GM21528 (cell line): ENCODE measurements around the gene ISG15.
"Not testable (repeated sequence)": the region's sequence is repeated elsewhere in the genome, so short reads cannot be mapped to it uniquely, and the experiment has no call there.

Experiments used
- ATAC-seq: cut with Tn5 transposase; IDR thresholded peaks from one replicate; pipeline ENCODE4 v1.9.1; 2021; ENCODE audit warnings: mild to moderate bottlenecking, moderate library complexity; ENCODE audit not compliant: unreplicated experiment, low FRiP score

Gene ISG15

DNA sequence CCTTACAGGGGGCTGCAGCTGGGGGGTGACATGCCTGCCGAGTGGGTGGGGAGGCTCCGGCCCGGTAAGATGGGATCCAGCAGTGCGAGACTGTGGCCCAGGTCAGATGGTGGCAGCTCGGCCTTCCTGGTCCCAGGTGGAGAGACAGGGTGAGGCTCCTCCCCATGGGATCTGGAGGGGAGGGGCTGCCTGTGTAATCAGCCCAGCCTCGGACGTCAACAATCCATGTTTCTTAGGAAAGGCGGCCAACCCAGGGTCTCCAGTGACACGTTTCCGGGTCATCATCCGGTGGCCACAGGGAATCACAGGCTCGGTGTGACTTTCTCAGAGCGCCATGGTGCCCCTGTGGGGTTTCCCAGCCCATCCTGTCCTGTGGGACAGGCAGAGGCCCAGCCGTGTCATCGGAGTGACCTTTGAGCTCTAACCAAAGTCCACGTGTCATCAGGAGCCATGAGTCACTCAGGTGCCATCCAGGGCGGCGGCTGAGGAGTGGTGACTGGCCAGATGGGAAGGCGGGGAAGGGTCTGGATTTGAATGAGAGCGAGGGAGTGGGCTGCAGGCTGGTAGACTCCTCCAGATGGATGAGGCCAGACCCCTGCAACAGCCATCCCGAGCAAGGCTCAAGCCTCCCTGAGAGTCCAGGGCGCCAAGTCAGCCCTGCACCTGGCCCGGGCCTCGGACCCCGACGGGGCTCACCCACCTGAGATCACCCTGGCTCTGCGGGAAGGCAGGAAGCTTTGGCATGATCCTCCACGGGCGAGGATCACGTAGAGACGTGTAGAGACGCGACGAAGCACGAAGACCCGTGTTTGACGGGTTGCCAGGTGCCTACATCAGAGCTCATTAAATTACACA is 6.8 kb upstream of the ISG15 start:
- ATAC-seq, result no peak

DNA sequence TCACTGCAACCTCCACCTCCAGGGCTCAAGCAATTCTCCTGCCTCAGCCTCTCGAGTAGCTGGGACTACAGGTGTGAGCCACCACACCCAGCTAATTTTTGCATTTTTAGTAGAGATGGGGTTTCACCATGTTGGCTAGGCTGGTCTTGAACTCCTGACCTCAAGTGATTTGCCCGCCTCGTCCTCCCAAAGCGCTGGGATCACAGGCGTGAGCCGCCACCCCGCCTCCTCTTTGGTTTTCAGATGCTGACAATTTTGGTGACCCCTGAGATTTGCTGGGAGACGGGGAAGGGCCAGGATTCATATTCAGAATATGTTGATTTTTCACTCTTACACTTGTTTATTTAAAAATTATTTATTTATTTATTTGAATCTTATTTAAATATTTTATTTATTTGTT is 3.2 kb upstream of the ISG15 start:
- ATAC-seq, result not testable (repeated sequence)

DNA sequence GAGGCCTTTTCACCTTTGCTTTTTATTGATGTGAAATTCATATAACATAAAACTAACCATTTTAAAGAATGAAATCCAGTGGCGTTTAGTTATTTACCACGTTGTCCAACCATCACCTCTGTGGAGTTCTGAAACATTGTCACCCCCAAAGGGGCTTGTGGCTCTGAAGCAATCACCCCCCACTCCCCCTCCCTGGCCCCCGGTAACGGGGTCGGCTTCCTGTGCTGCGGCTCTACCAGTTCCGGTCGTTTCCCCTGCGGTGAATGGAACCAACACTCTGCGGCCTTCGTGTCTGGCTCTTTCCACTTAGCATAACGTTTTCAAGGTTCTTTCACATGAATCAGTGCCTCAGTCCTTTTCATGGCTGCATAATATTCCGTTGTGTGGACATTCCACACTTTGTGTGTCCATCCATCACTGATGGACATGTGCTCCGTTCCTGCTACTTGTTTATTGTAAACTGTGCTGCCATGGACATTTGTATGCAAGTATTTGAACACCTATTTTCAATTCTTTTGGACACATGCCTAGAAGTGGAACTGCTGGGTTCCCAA is 1.8 kb upstream of the ISG15 start:
- no peak for ATAC-seq

DNA sequence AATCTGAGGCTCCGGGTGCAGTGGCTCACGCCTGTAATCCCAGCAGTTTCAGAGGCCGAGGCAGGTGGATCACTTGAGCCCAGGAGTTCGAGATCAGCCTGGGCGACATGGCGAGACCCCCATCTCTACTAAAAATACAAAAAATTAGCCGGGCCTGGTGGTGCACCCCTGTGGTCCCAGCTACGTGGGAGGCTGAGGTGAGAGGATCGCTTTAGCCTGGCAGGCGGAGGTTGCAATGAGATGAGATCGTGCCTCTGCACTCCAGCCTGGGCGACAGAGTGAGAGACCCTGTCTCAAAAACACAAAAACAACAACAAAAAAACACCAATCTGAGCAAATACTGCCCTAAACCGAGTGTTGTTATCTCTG is 577 bp upstream of the ISG15 start:
- ATAC-seq, result peak; percentile 11

DNA sequence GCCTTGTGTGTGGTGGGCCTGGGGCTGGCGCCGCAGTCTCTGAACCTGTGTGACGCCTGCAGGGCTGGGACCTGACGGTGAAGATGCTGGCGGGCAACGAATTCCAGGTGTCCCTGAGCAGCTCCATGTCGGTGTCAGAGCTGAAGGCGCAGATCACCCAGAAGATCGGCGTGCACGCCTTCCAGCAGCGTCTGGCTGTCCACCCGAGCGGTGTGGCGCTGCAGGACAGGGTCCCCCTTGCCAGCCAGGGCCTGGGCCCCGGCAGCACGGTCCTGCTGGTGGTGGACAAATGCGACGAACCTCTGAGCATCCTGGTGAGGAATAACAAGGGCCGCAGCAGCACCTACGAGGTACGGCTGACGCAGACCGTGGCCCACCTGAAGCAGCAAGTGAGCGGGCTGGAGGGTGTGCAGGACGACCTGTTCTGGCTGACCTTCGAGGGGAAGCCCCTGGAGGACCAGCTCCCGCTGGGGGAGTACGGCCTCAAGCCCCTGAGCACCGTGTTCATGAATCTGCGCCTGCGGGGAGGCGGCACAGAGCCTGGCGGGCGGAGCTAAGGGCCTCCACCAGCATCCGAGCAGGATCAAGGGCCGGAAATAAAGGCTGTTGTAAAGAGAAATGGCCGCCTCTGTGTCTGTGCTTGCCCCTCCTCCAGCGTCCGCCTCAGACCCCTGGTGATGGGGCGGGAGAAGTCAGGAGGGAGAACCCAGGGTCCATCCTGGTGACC is 788 bp downstream of the ISG15 start:
- ATAC-seq, result peak; percentile 7

DNA sequence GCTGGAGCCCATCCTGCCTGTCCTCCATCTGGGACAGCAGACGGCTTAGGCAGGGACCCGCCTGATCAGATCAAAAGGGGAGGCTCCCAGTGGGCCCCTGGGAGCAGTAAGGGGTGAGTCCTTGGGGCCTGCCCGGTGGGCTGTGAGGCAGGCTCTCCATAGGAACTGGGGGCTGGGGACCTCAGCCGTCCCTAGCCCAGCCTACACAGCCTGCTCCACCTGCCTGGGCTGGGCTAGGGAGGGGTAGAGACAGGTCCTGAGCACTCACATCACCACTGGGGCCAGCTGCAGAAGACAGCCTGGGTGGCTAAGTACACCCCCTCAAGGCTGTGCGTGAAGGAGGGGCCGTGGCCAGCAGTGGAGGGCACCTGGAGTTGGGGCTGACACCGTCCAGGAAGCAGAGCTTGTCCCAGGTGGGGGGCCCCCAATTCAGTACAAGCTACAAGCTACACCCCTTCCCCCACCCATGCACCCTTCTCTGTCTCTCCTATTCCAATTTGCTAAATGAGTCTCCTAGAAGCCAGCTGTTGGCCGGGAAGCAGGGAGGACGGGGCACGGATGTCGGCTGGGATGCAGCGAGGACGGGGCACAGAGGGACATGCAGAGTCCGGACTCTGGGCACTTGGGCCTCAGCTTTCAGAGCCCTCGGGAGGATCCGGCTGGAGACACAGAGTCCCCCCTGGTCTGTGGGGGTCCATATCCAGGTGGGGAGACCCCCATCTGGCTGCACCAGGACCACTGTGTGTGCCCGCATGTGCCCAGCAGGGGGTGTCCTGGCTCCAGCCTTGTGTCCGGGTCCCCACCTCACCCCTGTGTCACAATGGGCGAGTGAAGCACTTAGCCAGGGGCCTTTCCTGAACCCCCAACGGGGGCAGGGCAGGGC is 1.7 kb downstream of the ISG15 start:
- no peak for ATAC-seq

DNA sequence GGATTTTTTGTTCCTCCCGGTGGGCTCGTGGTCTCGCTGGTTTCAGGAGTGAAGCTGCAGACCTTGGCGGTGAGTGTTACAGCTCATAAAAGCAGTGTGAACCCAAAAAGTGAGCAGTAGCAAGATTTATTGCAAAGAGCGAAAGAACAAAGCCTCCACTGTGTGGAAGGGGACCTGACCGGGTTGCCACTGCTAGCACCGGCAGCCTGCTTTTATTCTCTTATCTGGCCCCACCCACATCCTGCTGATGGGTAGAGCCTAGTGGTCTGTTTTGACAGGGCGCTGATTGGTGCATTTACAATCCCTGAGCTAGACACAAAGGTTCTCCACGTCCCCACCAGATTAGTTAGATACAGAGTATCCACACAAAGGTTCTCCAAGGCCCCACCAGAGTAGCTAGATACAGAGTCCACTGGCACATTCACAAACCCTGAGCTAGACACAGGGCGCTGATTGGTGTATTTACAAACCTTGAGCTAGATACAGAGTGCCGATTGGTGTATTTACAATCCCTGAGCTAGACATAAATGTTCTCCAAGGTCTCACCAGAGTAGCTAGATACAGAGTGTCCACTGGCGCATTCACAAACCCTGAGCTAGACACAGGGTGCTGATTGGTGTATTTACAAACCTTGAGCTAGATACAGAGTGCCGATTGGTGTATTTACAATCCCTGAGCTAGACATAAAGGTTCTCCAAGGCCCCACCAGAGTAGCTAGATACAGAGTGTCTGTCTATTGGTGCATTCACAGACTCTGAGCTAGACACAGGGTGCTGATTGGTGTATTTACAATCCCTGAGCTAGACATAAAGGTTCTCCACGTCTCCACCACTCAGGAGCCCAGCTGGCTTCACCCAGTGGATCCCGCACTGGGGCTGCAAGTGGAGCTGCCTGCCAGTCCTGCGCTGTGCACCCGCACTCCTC is 4.4 kb downstream of the ISG15 start:
- ATAC-seq, result not testable (repeated sequence)

DNA sequence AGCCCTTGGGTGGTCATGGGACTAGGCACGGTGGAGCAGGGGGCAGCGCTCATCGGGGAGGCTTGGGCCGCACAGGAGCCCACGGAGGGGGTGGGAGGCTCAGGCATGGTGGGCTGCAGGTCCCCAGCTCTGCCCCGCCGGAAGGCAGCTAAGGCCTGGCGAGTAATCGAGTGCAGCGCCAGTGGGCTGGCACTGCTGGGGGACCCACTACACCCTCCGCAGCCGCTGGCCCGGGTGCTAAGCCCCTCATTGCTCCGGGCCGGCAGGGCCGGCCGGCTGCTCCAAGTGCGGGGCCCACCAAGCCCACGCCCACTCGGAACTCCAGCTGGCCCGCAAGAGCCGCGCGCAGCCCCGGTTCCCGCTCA is 5.0 kb downstream of the ISG15 start:
- ATAC-seq, result not testable (repeated sequence)

DNA sequence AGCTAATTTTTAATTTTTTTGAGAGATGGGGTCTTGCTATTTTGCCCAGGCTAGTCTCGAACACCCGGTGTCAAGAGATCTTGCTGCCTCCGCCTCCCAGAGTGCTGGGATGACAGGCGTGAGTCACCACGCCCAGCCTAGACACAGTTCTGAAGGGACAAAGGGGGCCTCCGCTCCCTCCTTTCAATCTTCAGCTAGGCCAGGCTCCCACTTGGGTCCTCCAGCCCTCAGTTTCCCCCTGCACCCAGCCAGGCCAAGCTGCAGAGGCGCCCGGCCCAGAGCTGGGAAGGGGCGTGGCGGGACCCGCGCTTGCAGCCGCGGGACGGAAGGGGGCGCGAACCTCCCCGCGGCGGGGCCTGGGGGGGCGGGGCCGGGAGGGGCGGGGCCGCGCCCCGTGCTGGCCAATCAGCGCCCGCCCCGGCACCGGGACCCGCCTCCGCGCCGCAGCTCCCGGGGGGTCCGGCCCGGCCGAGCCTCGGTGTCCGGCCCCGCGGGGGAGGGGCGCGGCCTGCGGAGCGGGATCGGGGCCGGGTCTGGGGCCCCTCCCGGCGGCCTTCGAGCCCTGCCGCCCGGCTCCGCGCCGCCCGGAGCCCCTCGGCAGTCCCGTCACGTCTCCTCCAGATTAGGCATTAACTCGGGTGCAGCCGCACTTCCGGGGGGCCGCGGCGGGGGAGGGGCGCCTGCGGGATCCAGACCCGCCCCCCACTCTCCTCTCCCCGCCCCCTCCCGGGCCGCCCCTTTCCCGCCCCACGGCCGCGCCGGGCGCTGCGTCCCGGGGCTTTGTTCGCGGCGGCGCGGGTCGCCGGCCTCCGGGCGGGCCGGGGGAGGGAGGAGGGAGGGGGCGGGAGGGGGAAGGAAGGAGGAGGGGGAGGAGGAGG is 6.1 kb downstream of the ISG15 start:
- ATAC-seq, result peak; percentile 60

DNA sequence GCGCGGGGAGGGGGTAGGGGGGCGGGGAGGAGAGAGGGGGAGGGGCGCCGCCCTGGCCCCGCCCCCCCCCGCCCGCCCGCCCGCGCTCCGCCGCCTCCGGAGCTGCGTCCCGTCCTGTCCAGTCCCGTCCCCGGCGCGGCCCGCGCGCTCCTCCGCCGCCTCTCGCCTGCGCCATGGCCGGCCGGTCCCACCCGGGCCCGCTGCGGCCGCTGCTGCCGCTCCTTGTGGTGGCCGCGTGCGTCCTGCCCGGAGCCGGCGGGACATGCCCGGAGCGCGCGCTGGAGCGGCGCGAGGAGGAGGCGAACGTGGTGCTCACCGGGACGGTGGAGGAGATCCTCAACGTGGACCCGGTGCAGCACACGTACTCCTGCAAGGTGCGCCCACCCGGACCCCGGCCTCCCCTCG is 6.7 kb downstream of the ISG15 start, which contains the start of gene AGRN:
Gene AGRN (plus strand): TSS at position 121 of the 405 bp plus-strand sequence. CDS start 53 bp downstream, at position 174.
- peak; percentile 26 for ATAC-seq

DNA sequence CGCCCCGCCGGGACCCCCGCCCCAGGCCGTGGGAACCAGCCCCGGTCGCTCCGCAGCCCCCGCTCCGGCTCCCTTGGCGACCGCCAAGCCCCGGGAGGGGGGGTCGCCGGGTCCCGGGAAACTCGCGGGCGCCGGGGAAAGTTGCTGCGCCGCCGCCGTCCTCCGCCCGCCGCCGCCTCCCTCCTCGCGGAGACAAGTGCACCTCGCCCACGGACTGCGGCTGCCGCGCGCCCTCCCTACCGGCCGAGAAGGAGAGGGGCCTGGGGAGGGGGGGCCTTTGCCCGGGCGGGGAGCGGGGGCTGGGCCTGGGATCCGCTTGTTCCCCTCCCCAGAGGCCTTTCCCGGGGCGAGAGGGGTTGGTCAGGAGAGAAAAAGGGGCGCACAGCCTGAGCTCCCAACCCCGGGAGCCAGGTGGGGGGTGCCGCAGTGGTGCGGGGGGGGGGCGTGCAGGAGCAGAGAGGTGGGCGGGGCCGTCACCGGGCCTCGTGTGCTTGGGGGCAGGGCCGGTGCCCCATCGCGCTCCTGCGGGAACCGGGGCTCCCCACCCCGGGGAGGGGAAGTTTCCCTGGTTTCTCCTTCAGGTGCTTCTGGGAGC is 7.2 kb downstream of the ISG15 start:
- ATAC-seq, result peak; percentile 24

DNA sequence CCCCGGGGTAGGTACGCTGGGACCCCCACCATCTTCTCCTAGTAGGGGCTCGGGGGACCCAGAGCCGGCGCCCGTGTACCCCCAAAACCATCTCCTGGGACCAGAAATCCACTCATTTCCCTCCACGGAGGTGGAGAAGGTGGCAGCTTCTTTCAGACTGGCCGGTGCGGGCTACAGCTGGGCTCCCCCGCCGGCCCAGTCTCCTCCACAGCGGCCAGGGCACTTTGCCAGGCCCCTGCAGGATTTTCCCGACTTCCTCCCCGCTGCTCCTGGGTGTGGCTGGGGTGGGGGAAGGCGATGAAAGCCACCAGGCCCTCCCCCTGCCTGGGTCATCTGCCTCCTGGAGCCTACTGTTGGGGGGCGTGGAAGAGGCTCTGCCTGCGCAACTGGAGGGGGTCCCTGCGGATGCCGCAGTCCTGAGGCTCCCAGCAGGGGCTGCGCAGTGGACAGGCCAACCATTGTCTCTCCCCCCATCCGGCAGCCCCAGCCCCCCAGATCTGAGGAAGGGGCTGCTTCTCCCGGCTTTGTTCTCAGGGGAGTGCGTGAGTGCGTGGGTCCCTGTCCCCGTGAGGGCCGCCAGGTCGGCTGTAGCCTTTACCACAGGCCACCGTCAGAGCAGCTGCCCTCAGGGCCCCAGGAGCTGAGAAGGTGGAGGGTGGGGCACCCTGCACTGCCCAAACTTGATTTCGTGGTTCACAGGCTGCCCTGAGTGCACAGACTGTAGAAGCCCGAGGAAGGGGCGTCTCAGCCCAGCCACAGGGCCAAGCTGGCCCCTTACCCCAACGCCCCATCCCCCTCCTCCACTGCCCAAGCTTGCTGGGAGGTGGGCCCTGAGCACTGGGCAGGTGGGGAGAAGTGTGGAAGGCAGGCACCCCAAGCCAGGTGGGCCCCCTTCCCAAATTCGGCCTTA is 8.0 kb downstream of the ISG15 start:
- ATAC-seq, result no peak

DNA sequence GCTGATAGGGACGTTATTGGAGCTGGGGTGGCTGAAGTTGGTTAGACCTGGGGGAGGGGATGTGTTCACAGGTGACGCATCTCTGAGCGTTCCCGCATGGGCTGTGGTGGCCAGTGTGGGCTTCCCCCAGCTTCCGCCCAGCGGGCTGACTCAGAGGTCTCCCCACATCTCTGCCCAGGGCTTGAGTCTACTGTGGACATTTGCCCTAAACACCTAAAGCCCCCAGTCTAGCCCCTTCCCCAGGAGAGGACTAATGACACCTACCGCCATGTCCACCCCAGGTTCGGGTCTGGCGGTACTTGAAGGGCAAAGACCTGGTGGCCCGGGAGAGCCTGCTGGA is 8.6 kb downstream of the ISG15 start:
- ATAC-seq, result no peak

DNA sequence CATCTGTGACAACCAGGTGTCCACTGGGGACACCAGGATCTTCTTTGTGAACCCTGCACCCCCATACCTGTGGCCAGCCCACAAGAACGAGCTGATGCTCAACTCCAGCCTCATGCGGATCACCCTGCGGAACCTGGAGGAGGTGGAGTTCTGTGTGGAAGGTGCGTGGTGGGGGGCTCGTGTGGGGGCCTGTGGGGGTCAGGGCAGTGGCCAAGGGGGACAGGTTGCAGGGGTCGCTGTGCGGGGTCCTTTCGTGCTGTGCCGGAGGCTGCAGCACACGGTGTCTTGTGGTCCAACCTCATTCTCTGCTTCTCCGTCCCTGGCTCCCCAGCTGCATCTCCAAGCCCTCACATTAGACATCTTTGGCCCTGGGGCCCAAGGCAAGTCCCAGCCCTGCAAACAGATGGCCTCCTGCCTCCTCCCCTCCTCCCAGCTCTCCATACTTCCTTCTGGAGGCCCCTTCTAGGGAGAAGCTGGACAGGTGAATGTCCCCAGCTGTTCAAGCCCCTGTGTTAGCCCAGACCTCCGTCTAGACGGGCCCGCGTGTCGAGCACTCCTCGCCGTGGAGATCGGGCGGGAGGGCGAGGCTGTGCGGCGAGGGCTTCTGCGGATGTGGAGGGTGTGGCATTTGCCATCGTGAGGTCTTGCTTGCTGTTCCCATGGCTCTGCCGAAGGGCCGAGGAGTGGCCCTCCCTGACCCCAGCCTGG is 9.2 kb downstream of the ISG15 start:
- no peak for ATAC-seq

DNA sequence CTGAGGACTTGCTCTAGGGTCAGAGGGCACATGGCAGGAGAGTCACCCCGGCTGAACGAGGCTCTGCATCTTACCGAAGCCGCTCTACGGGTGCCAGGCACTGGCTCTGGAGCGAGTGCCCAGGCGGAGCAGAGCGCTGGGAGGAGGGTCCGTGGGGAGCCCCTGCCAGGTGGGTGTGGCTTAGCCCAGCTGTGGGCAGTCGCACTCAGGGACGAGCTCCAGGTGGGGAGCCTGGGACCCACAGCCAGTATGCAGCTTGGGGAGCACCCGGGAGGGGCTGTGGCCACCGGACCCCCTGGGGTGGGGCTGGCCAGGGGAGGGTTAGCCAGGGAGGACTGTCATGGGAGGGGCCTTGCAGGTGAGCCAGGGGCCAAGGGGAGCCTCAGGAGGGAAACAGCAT is 10.4 kb downstream of the ISG15 start:
- no peak for ATAC-seq

DNA sequence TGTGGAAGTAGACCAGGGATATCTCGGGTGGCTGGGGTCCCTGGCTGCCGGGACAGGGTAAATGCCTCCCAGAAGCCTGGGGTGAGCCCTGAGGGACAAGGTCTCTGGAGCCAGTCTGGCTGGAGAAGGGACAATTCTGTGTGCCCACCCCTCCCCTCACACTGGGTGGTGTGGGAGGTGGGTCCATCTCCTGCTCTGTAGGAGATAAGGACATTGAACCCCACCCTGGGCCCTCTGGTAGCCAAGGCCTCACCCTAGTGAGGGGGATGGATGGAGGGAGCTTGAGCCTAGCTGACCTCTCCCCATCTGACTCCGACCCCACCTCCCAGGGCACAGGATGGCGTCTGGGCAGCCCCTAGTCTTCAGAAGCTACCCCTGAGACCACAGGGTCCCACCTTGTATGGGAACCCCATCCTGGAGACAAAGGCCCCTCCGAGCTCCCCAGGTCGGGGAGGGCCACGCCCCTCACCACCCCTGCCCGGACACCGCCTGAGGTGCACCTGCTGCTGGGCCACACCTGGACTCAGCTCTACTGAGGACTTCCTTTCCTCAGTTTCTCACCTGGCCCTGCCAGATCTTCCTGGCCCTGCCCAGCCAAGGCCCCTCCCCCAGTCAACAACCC is 11.0 kb downstream of the ISG15 start:
- ATAC-seq, result no peak
